Non-pigmented ciliary epithelial cell (primary cell): ENCODE results near the gene STIM1.

Source experiments
- DNase-seq: peaks from one replicate; pipeline ENCODE4 v3.0.0-alpha.2; 2010; ENCODE audit warnings: low read depth

Gene STIM1

DNA sequence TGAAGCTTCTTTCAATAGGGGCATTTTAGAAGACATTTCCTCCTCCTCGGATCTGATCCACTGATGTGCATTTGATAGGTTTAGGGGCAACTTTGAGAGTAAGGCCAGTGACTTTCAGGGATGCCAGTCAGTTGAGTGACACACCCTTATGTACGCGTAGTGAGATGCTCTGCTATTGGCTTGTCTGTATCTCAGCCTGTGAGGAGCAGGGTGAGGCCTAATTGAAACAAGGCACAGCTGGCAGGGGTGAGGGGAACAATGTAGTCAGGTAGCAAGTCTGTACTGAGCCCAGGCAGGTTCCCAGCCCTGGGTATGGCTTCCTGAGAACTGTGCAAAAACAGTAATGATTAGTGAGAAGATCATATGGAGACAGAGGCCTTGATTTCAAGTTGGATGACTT lies 61.5 kb downstream of the STIM1 start:
- DNase-seq: no peak

DNA sequence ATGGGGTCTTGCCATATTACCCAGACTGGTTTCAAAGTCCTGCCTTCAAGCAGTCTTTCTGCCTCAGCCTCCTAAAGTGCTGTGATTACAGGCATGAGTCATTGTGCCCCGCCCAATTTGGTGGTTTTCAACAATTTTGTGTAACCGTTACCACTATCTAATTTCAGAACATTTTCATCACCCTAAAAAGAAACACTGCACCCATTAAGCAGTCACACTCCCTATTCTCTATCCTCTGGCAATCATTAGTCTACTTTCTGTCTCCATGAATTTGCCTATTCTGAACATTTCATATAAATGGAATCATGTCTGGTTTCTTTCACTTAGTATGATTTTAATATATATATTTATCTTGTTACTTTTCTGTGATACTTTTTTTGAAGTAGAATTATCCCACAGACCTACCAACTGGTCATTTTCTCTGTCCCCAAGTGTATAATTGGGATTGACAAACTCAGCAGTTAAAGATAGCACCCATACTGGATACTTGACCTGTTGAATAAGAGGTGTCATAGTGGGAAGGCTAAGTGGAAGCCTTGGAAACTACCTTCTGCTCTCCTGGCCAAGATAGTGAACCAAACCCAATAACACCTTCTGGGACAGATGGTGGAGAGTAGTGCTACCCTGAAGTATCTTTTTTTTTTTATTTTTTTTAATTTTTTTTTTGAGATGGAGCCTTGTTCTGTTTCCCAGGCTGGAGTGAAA lies 64.8 kb downstream of the STIM1 start:
- DNase-seq: no peak

DNA sequence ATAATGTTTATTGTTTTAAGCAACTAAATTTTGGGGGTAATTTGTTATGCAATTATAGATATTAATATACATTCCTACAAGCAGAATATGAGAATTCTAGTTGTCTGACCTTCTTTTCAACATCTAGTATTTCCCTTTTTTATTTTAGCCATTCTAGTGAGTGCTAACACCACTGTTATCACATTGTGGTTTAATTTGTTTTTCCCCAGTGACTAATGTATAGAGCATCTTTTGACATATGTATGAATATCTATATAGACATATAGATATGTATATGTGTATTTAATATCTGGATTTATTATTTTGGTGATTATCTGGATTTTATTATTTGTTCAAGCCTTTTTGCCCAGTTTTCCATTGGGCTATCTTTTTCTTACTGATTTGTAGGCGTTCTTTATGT lies 66.6 kb downstream of the STIM1 start:
- DNase-seq: no peak

GRCh38 chr11:3925513-3925912 lies 70.0 kb downstream of the STIM1 start:
- DNase-seq: no peak

DNA sequence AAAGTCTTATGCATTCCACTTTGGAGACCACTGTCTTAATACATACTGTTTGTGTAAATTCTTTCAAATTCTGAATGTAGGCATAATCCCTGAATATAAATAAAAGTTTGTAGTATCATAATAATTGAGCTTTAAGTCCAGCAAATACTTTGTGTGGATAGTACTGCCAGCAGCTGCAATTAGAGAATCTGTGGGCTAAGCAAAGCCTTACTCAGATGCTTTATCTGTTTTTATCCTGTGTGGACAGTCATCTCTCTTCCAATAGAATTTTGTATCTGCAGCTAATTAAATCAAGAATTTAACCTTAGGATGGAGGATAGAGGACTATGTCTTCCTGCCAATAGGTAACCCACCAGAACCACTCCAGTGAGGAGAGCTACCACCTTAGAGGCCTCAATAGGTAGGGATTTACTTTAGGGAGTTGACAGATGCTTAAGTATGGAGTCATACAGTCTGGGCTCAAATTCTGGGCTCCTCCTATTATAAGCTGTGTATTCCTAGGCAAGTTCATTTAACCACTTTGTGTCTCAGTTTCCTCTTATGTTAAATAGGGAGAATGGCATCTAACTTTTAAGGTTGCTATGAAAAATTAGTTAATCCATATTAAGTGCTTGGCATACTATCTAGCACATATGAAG lies 71.1 kb downstream of the STIM1 start:
- no peak for DNase-seq

- DNase-seq: no peak
These were observed 71.8 kb downstream of the STIM1 start for GRCh38 chr11:3927129-3927796.

DNA sequence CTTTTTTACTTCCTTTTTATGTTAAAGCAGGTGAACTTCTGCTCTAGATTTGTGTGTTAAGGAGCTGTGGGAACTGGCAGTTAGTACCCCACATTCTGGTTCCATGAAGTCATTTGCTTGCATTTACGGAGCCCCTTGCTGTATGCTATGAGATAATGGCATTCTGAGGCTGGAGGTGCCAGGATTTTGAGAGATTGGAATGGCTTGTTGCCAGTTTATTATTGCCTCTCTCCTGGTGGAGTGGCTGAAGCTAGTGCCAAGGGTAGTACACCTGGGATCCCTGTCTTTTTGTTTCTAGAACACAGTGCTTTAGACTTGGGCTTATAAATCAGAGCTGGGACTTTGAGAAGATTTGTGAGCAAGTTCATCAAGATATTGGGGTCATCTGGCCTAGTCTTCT lies 73.8 kb downstream of the STIM1 start:
- no peak for DNase-seq

DNA sequence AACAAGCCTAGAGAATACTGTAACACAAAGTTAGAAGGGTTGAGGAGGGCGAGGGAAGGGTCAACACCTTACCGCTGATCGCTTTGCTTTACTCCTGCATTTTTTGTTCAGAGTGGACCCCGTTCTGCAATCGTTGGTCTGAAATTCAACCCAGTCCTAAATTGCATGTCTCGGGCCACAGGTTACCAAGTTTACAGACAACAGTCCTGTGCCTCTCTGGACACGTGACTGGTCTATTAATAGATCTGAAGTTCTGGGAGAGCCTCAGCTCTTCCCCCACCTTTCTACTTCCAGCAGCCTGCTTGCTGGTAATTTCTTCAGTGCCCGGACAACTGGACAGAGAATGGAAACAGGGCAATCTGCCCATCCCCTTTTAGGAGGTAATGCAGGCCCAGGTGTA lies 74.2 kb downstream of the STIM1 start:
- no peak for DNase-seq

DNA sequence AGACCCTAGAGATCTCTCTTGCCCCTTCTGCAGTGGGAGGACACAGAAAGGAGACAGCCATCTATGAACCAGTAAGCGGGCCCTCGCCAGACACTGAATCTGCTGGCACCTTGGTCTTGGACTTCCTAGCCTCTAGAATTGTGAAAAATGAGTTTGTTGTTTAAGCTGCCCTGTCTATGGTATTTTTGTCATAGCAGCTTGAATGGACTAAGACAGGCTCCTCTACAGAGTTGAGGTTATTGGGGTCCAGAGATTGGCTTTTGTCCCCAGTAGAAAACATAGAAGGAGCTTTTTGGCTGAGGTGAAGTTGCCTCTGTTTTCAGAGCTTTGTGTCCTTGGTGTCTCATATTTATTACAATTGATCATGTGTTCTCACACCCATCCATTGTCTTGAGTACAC lies 77.2 kb downstream of the STIM1 start:
- DNase-seq: no peak

GRCh38 chr11:3933165-3933628 lies 77.7 kb downstream of the STIM1 start:
- DNase-seq: no peak

- DNase-seq: no peak
These were observed 79.2 kb downstream of the STIM1 start for GRCh38 chr11:3934658-3935057.

- no peak for DNase-seq
These were observed 81.1 kb downstream of the STIM1 start for GRCh38 chr11:3936517-3936916.

GRCh38 chr11:3939211-3939610 lies 83.7 kb downstream of the STIM1 start:
- DNase-seq: peak; percentile 80

GRCh38 chr11:3939651-3940190 lies 84.3 kb downstream of the STIM1 start:
- DNase-seq: peak; percentile 50

GRCh38 chr11:3942160-3942955 lies 86.9 kb downstream of the STIM1 start:
- DNase-seq: no peak

- no peak for DNase-seq
These were observed 87.6 kb downstream of the STIM1 start for GRCh38 chr11:3942956-3943497.

- no peak for DNase-seq
These were observed 88.7 kb downstream of the STIM1 start for GRCh38 chr11:3944198-3944597.

- no peak for DNase-seq
These were observed 91.1 kb downstream of the STIM1 start for GRCh38 chr11:3946455-3947017.

DNA sequence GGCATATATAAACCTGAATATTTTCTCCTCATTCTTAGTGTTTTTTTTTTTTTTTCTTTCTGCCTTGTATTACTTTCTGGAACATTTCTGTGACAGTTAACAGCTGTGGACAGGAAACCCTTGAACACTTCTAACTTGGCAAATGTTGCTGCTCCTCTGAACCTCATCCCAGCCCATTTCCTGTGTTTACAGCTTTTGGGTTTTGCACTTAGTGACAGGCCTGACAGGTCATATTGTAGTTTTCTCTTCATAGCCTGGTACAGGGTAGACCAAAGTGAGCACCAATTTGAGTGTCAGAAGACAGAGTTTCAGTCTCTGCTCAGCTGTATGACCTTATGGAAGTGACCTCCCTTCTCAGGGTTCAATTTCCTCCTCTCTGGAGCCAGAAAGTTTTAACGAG lies 91.6 kb downstream of the STIM1 start:
- no peak for DNase-seq

DNA sequence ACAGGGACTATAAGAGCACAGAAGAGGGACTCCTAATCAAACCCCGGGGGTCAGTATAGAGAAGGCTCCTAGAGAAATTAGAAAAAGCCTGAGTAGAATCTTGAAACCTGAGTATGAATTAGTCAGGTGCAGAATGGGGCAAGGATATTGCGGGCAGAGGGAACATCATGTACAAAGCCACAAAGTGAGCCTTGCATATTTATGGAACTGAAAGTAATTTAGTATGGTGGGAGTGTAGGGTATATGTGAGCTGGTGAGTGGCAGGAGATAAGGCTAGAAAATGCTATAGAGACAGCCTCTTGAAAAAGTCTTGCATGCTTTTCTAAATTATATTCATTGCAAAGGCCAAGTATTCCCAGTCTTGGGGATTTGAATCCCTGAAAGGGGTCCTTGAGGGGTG lies 93.7 kb downstream of the STIM1 start:
- DNase-seq: no peak

DNA sequence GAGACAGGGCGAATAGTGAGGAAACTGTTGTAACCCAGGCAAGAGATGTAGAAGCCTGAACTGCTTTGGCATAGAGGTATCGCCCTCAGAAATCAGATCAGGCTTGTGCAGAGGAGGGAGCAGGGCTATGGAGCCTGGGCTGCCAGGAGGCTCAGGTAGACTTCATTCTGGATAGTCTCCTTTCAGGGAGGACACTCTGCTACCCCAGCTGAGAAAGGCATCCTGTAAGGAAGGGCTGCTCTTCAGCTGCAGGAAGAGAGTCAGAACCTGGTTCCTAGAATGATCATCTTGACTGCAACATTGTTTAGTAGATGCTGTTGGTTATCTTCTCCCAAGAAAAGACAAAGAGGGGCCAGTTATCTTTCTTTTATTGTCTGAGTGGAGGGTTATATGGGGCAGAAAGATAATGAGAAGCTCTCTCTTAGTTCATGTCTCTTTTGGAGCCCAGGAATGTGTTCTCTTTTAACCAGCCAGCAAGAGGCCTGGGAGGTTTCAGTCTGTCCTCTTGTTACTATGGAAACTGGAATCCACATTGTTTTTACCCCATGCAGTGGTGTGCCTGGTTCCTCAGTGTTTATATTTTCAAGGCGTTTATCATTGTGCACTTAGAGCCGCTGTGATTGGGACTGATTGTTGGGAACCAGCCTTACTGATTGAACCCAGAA lies 95.7 kb downstream of the STIM1 start:
- DNase-seq: no peak
